Hepatocyte (in vitro differentiated cells): ENCODE measurements around the gene AMBRA1. TPM values are rescaled to one million over a fixed set of nuclear protein-coding genes. Genes with fewer than 3 reads are reported as not detected.

Experiments
- DNase-seq: peaks from one replicate; pipeline ENCODE4 v3.0.0-alpha.2; 2016; ENCODE audit warnings: low spot score
- H2AFZ ChIP-seq: fragments of 200-600 bp; sonication (generic); 2 replicates; pipeline ENCODE4 v1.6.0; 2016; ENCODE audit warnings: antibody characterized with exemption, mild to moderate bottlenecking
- H3K27ac ChIP-seq: fragments of 200-600 bp; sonication (generic); 2 replicates; pipeline ENCODE4 v1.5.1; 2016; ENCODE audit warnings: mild to moderate bottlenecking
- H3K27me3 ChIP-seq: fragments of 200-600 bp; sonication (generic); 2 replicates; pipeline ENCODE4 v1.6.1; 2016
- H3K36me3 ChIP-seq: fragments of 200-600 bp; sonication (generic); replicated peaks from 2 replicates; pipeline ENCODE4 v1.5.1; 2016; ENCODE audit warnings: low read depth; ENCODE audit not compliant: insufficient read depth
- H3K4me1 ChIP-seq: fragments of 200-600 bp; sonication (generic); 2 replicates; pipeline ENCODE4 v1.5.1; 2016; ENCODE audit warnings: mild to moderate bottlenecking, moderate library complexity; ENCODE audit not compliant: insufficient read depth
- H3K4me2 ChIP-seq: fragments of 200-600 bp; sonication (generic); 2 replicates; pipeline ENCODE4 v1.6.0; 2016
- H3K4me3 ChIP-seq: fragments of 200-600 bp; sonication (generic); 2 replicates; pipeline ENCODE4 v1.5.1; 2016; ENCODE audit warnings: mild to moderate bottlenecking
- H3K79me2 ChIP-seq: fragments of 200-600 bp; sonication (generic); 2 replicates; pipeline ENCODE4 v1.6.0; 2017; ENCODE audit warnings: mild to moderate bottlenecking
- H3K9me2 ChIP-seq: fragments of 200-600 bp; sonication (generic); replicated peaks from 2 replicates; pipeline ENCODE4 v1.6.0; 2017; ENCODE audit warnings: mild to moderate bottlenecking; ENCODE audit not compliant: insufficient read depth
- H3K9me3 ChIP-seq: fragments of 200-600 bp; sonication (generic); 2 replicates; pipeline ENCODE4 v1.5.1; 2016; ENCODE audit warnings: low read depth, mild to moderate bottlenecking
- H4K20me1 ChIP-seq: fragments of 200-600 bp; sonication (generic); 2 replicates; pipeline ENCODE4 v1.6.0; 2016; ENCODE audit warnings: mild to moderate bottlenecking; ENCODE audit not compliant: insufficient read depth, poor library complexity, severe bottlenecking
- EZH2 ChIP-seq: fragments of 200-600 bp; sonication (generic); IDR thresholded peaks from 2 replicates; pipeline ENCODE4 v1.6.1; 2016; ENCODE audit warnings: antibody characterized with exemption, mild to moderate bottlenecking, borderline replicate concordance
- EZH2phosphoT487 ChIP-seq: fragments of 200-600 bp; sonication (generic); IDR thresholded peaks from one replicate; pipeline ENCODE4 v1.6.1; 2018; ENCODE audit warnings: antibody characterized with exemption, mild to moderate bottlenecking, low read depth, moderate library complexity; ENCODE audit not compliant: unreplicated experiment, severe bottlenecking
- WGBS: methylation state at CpG from one replicate; pipeline ENCODE4 v1.1.6; 2016; ENCODE audit warnings: low lambda C conversion rate; ENCODE audit errors: missing lambda C conversion rate; 5-methylcytosine and 5-hydroxymethylcytosine counted together
- polyA plus RNA-seq: library from polyadenylated mRNA; unstranded; fragments of >200 nt; fragmentation: Nextera tagmentation; extraction: Ambion mirVana; gene quantifications from 2 replicates; pipeline ENCODE4 v1.2.1, GENCODE V29; 2016
- total RNA-seq: library from RNA; depleted of rRNA; stranded (reverse); fragments of >200 nt; gene quantifications from 2 replicates; pipeline ENCODE4 v1.2.3, GENCODE V29; 2014
- TF ChIP-seq, protein P1 (sequence below): fragments of 200-600 bp; sonication (generic); IDR thresholded peaks from 2 replicates; pipeline ENCODE4 v1.5.1; 2016; ENCODE audit warnings: antibody characterized with exemption, mild to moderate bottlenecking; ENCODE audit not compliant: poor library complexity

The AMBRA1 gene
- total and polyA plus RNA-seq, 2 experiments from 2014 or later, result 7.2 to 31.2 TPM

DNA sequence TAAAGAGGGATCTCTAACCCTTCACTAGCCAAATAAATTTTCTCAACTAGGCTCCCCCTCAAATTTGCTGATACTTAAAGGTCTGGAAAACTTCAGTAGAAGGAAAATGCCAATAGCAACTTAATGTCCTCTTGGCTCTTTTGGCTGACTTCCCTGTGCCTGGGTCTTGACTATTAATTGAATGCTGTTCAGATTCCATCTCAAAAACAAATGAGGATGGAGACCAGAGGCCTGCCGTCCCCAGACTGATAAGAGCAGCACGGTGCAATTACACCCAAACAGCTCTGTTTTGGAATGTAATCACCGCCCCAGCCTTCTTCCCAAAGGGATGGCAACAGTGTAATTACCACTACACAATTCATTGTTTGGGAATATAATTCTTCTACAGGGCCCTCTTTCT is 112.9 kb downstream of the AMBRA1 start:
- no peak for DNase-seq
- Histone ChIP-seq H3K9me2 (no peaks in the 10 kb centered on the region), H3K27ac (no peak overlapping the region), H3K4me3 (no peak overlapping the region), H3K4me1 (no peaks in the 10 kb centered on the region), H3K9me3 (no peaks in the 10 kb centered on the region), H3K27me3 (no peaks in the 10 kb centered on the region), H3K79me2 (peaks cover 28% of the 10 kb centered on the region), H2AFZ (no peak overlapping the region), H3K4me2 (no peak overlapping the region), H4K20me1 (peaks cover 4% of the 10 kb centered on the region), H3K36me3 (no peaks in the 10 kb centered on the region)
- no peak for TF ChIP-seq EZH2
- TF ChIP-seq, protein P1, sequence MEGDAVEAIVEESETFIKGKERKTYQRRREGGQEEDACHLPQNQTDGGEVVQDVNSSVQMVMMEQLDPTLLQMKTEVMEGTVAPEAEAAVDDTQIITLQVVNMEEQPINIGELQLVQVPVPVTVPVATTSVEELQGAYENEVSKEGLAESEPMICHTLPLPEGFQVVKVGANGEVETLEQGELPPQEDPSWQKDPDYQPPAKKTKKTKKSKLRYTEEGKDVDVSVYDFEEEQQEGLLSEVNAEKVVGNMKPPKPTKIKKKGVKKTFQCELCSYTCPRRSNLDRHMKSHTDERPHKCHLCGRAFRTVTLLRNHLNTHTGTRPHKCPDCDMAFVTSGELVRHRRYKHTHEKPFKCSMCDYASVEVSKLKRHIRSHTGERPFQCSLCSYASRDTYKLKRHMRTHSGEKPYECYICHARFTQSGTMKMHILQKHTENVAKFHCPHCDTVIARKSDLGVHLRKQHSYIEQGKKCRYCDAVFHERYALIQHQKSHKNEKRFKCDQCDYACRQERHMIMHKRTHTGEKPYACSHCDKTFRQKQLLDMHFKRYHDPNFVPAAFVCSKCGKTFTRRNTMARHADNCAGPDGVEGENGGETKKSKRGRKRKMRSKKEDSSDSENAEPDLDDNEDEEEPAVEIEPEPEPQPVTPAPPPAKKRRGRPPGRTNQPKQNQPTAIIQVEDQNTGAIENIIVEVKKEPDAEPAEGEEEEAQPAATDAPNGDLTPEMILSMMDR, result no peak
- no peak for TF ChIP-seq EZH2phosphoT487
- WGBS, result 39% methylated on average over 3 of the region's 3 CpGs

DNA sequence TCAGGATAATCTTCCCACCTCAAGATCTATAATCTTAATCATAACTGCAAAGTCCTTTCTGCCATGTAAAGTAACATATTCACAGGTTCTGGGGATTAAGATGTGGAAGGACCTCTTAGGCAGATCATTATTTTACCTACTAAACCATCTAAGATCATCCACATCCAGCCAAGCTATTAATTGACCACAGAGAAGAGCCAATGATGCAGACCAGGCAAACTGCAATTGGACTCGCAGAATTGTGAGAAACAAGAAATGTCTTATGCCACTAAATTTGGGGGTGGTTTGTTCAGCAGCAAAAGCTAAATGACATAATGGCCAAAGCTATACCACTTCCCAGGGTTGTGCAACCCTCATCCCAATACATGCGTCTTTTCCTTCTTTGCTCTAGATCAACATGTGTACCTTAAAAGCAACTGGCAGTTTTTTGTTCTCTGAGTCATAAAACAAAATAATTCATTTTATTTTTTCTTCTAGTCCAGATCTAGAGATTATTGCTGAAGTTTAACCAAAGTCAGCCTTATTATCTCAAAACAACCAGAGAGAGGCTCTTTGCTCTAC is 113.6 kb downstream of the AMBRA1 start:
- Histone ChIP-seq H3K27ac (no peak overlapping the region), H3K4me1 (no peaks in the 10 kb centered on the region), H3K9me3 (no peaks in the 10 kb centered on the region), H3K36me3 (no peaks in the 10 kb centered on the region), H3K9me2 (no peaks in the 10 kb centered on the region), H3K4me3 (no peak overlapping the region), H2AFZ (no peak overlapping the region), H3K79me2 (peaks cover 32% of the 10 kb centered on the region), H3K27me3 (no peaks in the 10 kb centered on the region), H4K20me1 (peaks cover 4% of the 10 kb centered on the region), H3K4me2 (no peak overlapping the region)
- no peak for DNase-seq
- 87% methylated on average over 2 of the region's 2 CpGs for WGBS
- TF ChIP-seq, protein P1, result no peak
- TF ChIP-seq EZH2phosphoT487, result no peak
- TF ChIP-seq EZH2, result no peak

DNA sequence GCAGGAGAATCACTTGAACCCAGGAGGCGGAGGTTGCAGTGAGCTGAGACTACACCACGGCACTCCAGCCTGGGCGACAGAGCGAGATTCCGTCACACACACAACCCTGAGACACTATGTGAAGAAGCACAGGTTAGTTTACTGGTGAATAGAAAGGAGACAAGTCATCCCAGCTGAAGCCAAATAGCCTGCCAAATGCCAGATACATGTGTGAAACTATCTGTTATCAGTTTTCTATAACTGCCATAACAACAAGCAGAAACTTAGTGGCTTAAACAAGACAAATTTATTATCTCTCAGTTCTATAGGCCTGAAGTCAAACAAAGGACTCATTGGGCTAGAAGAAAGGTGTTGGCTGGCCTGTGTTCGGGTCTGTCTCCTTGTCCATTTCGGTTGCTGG is 114.2 kb downstream of the AMBRA1 start:
- no peak overlapping the region for H2AFZ ChIP-seq
- H3K79me2 ChIP-seq, result peaks cover 32% of the 10 kb centered on the region
- no peak overlapping the region for H3K27ac ChIP-seq
- DNase-seq, result no peak
- H3K36me3 ChIP-seq, result no peaks in the 10 kb centered on the region
- peaks cover 4% of the 10 kb centered on the region for H4K20me1 ChIP-seq
- no peaks in the 10 kb centered on the region for H3K4me1 ChIP-seq
- H3K4me2 ChIP-seq, result no peak overlapping the region
- no peaks in the 10 kb centered on the region for H3K27me3 ChIP-seq
- WGBS, result 96% methylated on average over 7 of the region's 7 CpGs
- TF ChIP-seq, protein P1, result no peak
- no peak for TF ChIP-seq EZH2
- no peak for TF ChIP-seq EZH2phosphoT487
- H3K9me3 ChIP-seq, result no peaks in the 10 kb centered on the region
- H3K4me3 ChIP-seq, result no peak overlapping the region
- no peaks in the 10 kb centered on the region for H3K9me2 ChIP-seq
